ENCODE measurements around the gene HACD3.

GRCh38 chr15:65618560-65619109 is 88.4 kb downstream of the HACD3 start:
- TF ChIP-seq CTCF (optimal IDR thresholded peaks at IDR 0.05 in 1 of 3, IDR thresholded peaks at IDR 0.05 in 1 of 3, conservative IDR thresholded peaks at IDR 0.05 in 1 of 3; ENCODE audit: extremely low read depth in 1 of 3, insufficient read depth in 2 of 3, low read length in 3 of 3) (no peak), EZH2 (IDR thresholded peaks at IDR 0.05; ENCODE audit: low read length) (no peak)

Data from keratinocyte (primary cell).